Measurements from ENCODE around the gene GABRA5. TPM values are rescaled to one million over a fixed set of nuclear protein-coding genes. Genes with fewer than 3 reads are reported as not detected.
A peak's percentile ranks its signal among the peaks of the same experiment; 100 is the strongest.
"Not testable (repeated sequence)": the region's sequence is repeated elsewhere in the genome, so short reads cannot be mapped to it uniquely, and the experiment has no call there.

Gene GABRA5
- total RNA-seq (2014; rRNA removed; shearing (Covaris generic); ENCODE audit: low replicate concordance): 2.3 TPM in 2 replicates

- in situ Hi-C loops (cut with HindIII; ENCODE audit: low pct_unique_long_range_greater_than_20kb, low sequenced_read_pairs): no loop called here
- peak; percentile 69 for DNase-seq (ENCODE audit: low read depth)
Measured at GRCh38 chr15:26866298-26867199, at the start of gene GABRA5. Gene GABRA5 (plus strand): TSS chr15:26867062. CDS start chr15:26869249, 2,187 bp downstream.

GRCh38 chr15:26831191-26831590 is 35.7 kb upstream of the GABRA5 start:
- in situ Hi-C loops (cut with HindIII; ENCODE audit: low pct_unique_long_range_greater_than_20kb, low sequenced_read_pairs); DNase-seq (ENCODE audit: low read depth): not testable (repeated sequence)

- in situ Hi-C loops (cut with HindIII; ENCODE audit: low pct_unique_long_range_greater_than_20kb, low sequenced_read_pairs): no loop called here
- DNase-seq (ENCODE audit: low read depth): no peak
Measured at GRCh38 chr15:26831951-26832350, 34.9 kb upstream of the GABRA5 start.

GRCh38 chr15:26838742-26839460 is 28.0 kb upstream of the GABRA5 start:
- DNase-seq (ENCODE audit: low read depth): peak; percentile 11
- in situ Hi-C loops (cut with HindIII; ENCODE audit: low pct_unique_long_range_greater_than_20kb, low sequenced_read_pairs): no loop called here

GRCh38 chr15:26841514-26841913 is 25.3 kb upstream of the GABRA5 start:
- DNase-seq (ENCODE audit: low read depth): no peak
- in situ Hi-C loops (cut with HindIII; ENCODE audit: low pct_unique_long_range_greater_than_20kb, low sequenced_read_pairs): no loop called here

GRCh38 chr15:26841941-26842340 is 24.9 kb upstream of the GABRA5 start:
- no peak for DNase-seq (ENCODE audit: low read depth)
- in situ Hi-C loops (cut with HindIII; ENCODE audit: low pct_unique_long_range_greater_than_20kb, low sequenced_read_pairs): no loop called here

- no peak for DNase-seq (ENCODE audit: low read depth)
- in situ Hi-C loops (cut with HindIII; ENCODE audit: low pct_unique_long_range_greater_than_20kb, low sequenced_read_pairs): no loop called here
Measured at GRCh38 chr15:26842391-26842790, 24.5 kb upstream of the GABRA5 start.

- in situ Hi-C loops (cut with HindIII; ENCODE audit: low pct_unique_long_range_greater_than_20kb, low sequenced_read_pairs): no loop called here
- no peak for DNase-seq (ENCODE audit: low read depth)
Measured at GRCh38 chr15:26844901-26845300, 22.0 kb upstream of the GABRA5 start.

GRCh38 chr15:26848498-26848897 is 18.4 kb upstream of the GABRA5 start:
- in situ Hi-C loops (cut with HindIII; ENCODE audit: low pct_unique_long_range_greater_than_20kb, low sequenced_read_pairs): no loop called here
- DNase-seq (ENCODE audit: low read depth): peak; percentile 18

- in situ Hi-C loops (cut with HindIII; ENCODE audit: low pct_unique_long_range_greater_than_20kb, low sequenced_read_pairs): no loop called here
- DNase-seq (ENCODE audit: low read depth): no peak
Measured at GRCh38 chr15:26850161-26850560, 16.7 kb upstream of the GABRA5 start.

- DNase-seq (ENCODE audit: low read depth): no peak
- in situ Hi-C loops (cut with HindIII; ENCODE audit: low pct_unique_long_range_greater_than_20kb, low sequenced_read_pairs): no loop called here
Measured at GRCh38 chr15:26852980-26853379, 13.9 kb upstream of the GABRA5 start.

- DNase-seq (ENCODE audit: low read depth): no peak
- in situ Hi-C loops (cut with HindIII; ENCODE audit: low pct_unique_long_range_greater_than_20kb, low sequenced_read_pairs): no loop called here
Measured at GRCh38 chr15:26854435-26854834, 12.4 kb upstream of the GABRA5 start.

- DNase-seq (ENCODE audit: low read depth): peak; percentile 50
- in situ Hi-C loops (cut with HindIII; ENCODE audit: low pct_unique_long_range_greater_than_20kb, low sequenced_read_pairs): no loop called here
Measured at GRCh38 chr15:26864664-26865191, 2.1 kb upstream of the GABRA5 start.

- in situ Hi-C loops (cut with HindIII; ENCODE audit: low pct_unique_long_range_greater_than_20kb, low sequenced_read_pairs): no loop called here
- DNase-seq (ENCODE audit: low read depth): no peak
Measured at GRCh38 chr15:26867200-26868007, 542 bp downstream of the GABRA5 start.

GRCh38 chr15:26868029-26868685 is 1.3 kb downstream of the GABRA5 start:
- in situ Hi-C loops (cut with HindIII; ENCODE audit: low pct_unique_long_range_greater_than_20kb, low sequenced_read_pairs): no loop called here
- DNase-seq (ENCODE audit: low read depth): no peak

GRCh38 chr15:26869628-26870027 is 2.8 kb downstream of the GABRA5 start:
- no peak for DNase-seq (ENCODE audit: low read depth)
- in situ Hi-C loops (cut with HindIII; ENCODE audit: low pct_unique_long_range_greater_than_20kb, low sequenced_read_pairs): no loop called here

GRCh38 chr15:26870346-26870745 is 3.5 kb downstream of the GABRA5 start:
- in situ Hi-C loops (cut with HindIII; ENCODE audit: low pct_unique_long_range_greater_than_20kb, low sequenced_read_pairs): no loop called here
- no peak for DNase-seq (ENCODE audit: low read depth)

- no peak for DNase-seq (ENCODE audit: low read depth)
- in situ Hi-C loops (cut with HindIII; ENCODE audit: low pct_unique_long_range_greater_than_20kb, low sequenced_read_pairs): no loop called here
Measured at GRCh38 chr15:26872206-26872605, 5.3 kb downstream of the GABRA5 start.

Data from Caki2 (cell line).